LNCAP (cell line): ENCODE measurements around the gene CLDN7.

Experiments
- TF ChIP-seq, protein P1 (sequence below): fragments of 450-650 bp; IDR thresholded peaks from 2 replicates; pipeline ENCODE4 v1.5.1; 2017; ENCODE audit warnings: mild to moderate bottlenecking

CLDN7 gene

GRCh38 chr17:7240375-7240774, 21.9 kb downstream of the CLDN7 start:
- TF ChIP-seq, protein P1, sequence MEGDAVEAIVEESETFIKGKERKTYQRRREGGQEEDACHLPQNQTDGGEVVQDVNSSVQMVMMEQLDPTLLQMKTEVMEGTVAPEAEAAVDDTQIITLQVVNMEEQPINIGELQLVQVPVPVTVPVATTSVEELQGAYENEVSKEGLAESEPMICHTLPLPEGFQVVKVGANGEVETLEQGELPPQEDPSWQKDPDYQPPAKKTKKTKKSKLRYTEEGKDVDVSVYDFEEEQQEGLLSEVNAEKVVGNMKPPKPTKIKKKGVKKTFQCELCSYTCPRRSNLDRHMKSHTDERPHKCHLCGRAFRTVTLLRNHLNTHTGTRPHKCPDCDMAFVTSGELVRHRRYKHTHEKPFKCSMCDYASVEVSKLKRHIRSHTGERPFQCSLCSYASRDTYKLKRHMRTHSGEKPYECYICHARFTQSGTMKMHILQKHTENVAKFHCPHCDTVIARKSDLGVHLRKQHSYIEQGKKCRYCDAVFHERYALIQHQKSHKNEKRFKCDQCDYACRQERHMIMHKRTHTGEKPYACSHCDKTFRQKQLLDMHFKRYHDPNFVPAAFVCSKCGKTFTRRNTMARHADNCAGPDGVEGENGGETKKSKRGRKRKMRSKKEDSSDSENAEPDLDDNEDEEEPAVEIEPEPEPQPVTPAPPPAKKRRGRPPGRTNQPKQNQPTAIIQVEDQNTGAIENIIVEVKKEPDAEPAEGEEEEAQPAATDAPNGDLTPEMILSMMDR: no peak

DNA sequence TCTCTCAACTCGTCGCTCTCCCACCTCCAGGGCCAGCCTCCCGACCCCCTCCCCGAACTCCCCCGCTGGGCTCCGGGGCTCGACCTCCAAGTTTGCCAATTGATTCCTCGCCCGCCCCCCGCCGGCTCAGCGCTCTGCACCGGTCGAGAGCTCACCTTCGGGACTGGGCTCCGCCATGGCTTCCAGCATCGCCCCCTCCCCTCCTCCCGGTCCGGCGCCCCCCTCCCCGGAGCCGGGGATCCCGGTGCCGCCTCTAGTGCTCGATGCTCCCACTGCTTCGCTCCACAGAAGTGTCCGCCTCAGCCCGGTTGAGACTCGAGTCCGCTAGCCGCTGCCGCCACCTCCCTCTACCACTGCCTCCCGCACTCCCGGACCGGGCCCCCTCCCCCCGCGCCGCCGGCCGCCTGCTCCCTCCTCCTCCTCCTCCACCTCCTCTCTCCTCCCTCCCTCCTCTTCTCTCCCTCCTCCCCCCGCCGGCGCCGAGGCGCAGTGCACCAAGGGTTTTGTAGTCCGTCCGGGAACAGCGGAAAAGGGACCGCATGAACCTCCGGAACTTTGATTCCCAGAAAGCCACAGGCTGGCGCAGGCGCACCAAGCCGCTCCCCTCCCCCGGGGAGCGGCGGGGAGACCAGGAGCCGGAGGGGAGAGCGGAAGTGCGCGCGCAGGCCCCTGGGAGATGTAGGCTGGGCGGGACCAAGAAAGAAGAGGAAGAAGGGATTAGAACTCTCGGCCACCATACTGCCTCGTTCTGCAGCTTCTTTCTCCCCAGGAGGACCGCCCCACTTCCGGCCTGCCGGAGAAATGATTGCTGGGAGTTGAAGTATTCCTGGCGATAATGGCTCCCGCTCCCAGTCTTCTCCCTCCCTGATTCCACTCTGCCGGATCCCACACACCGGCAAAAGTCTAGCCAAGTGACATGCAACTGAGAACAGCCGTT, 22.9 kb downstream of the CLDN7 start, which contains the start of gene PHF23:
TSS of gene PHF23 (minus strand) at position 367 of the 937 bp plus-strand sequence. CDS start at position 189, 178 bp downstream.
- TF ChIP-seq, protein P1: no peak

GRCh38 chr17:7238420-7239090, 23.7 kb downstream of the CLDN7 start:
- TF ChIP-seq, protein P1: no peak

GRCh38 chr17:7237761-7238419, 24.4 kb downstream of the CLDN7 start:
- TF ChIP-seq, protein P1: no peak

DNA sequence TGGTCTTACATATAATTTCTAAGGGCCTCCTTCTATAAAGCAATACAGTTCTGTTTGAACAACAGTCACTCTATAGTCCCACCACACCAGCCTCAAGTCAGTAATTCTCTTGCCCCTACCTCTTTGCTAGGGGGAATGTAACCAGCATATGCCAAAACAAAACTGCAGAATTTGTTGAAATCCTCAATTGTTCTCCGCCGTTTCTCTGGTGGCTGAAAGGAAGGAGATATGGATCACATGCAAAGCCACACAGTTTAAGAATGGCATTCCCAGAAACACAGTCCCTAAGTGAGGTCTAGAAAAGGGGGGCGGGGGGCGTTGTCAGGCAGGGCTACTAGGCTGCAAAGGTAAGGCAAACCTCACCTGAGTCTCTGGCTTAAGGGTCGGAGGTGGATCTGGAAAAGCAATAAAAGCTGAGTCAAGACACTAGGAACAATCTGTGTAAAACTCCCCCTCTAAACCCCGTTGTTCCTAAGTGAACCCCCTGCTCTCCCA, 25.0 kb downstream of the CLDN7 start:
- TF ChIP-seq, protein P1: no peak

DNA sequence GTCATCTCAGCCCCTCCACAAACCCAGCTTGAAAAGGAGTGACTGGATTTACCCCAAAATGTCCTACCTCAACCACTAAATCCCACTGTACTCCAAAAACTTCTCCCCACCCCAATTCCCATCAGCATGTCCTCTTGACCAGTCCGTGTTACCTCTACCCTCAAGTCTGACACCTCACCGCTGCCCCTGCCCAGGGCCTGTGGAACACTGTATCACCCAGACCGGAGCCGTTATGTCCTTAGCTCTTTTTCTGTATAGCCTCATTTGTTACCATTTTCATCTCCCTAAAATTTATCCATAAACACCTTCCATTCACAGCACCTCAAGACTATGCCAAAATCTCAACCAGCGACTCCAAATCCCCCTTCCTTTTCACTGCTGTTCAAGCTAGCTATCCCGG, 25.5 kb downstream of the CLDN7 start:
- TF ChIP-seq, protein P1: no peak
